Stomach smooth muscle (tissue), 2 donors: ENCODE measurements around the gene CHAC1.

ENCODE experiments used
- H3K27ac ChIP-seq: one replicate; pipeline ENCODE4 v1.7.0; 2013; ENCODE audit warnings: mild to moderate bottlenecking, low read length, inconsistent platforms
- H3K27me3 ChIP-seq, 2 donors: one replicate each; pipeline ENCODE4 v1.7.0; 2013; ENCODE audit warnings: low read length in 2 of 2; ENCODE audit not compliant: insufficient read depth in 2 of 2, control insufficient read depth in 1 of 2
- H3K36me3 ChIP-seq, 2 donors: one replicate each; pipeline ENCODE4 v1.7.0; 2013; ENCODE audit warnings: low read length in 2 of 2; ENCODE audit not compliant: control insufficient read depth in 2 of 2, insufficient read depth in 2 of 2
- H3K4me1 ChIP-seq: one replicate; pipeline ENCODE4 v1.7.0; 2013; ENCODE audit warnings: low read length; ENCODE audit not compliant: control insufficient read depth, insufficient read depth
- H3K4me3 ChIP-seq, 2 donors: one replicate each; pipeline ENCODE4 v1.7.0; 2013; ENCODE audit warnings: low read length in 2 of 2
- H3K9ac ChIP-seq, 2 donors: one replicate each; pipeline ENCODE4 v1.7.0; 2013; ENCODE audit warnings: low read length in 2 of 2, mild to moderate bottlenecking in 1 of 2
- H3K9me3 ChIP-seq, 2 donors: one replicate each; pipeline ENCODE4 v1.7.0; 2013; ENCODE audit warnings: low read length in 2 of 2; ENCODE audit not compliant: control insufficient read depth in 2 of 2
- donor health status: healthy.
- donor health status: Pancreatic carcinoma.

The CHAC1 gene, protein sequence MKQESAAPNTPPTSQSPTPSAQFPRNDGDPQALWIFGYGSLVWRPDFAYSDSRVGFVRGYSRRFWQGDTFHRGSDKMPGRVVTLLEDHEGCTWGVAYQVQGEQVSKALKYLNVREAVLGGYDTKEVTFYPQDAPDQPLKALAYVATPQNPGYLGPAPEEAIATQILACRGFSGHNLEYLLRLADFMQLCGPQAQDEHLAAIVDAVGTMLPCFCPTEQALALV

DNA sequence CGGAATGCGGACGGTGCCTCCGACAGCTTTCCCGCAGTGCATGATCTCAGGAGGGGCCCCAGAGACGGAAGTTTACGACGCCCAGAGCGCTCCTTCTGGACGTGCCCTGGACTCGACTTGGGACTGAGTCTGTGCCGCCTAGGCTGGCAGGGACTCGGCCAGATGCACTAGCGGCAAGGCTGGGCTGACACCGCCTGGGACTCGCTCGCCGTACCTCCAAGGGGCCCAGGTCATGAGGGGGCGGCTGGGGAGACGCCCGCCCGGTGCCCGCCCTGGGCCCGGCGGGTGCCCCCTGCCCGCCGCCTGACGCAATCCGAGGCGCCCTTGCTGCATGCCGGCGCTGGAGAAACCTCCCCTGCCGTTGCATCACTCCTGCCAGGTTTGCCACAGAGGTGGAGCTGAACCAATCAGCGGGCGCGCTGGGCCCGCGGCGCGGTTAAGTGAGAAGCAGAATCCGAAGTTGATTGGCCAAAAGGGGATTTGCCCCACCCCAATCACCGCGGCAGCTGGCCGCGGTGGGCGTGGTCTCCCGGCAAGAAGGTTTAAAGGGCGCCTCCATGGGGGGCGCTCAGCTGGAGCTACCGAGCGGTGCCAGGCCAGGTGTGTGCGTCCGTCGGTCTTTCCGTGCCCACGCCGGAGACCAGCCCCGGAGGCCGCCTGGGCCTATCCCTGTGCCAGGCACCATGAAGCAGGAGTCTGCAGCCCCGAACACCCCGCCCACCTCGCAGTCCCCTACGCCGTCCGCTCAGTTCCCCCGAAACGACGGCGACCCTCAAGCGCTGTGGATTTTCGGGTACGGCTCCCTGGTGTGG, at the start of gene CHAC1:
CHAC1 (plus strand) TSS at position 571 of the 812 bp plus-strand sequence; CDS start at position 684, 113 bp downstream.
- H3K4me1 ChIP-seq, result peaks cover 42% of the 10 kb centered on the region
- peak within 1 kb of the TSS; percentile 86 to 92 for H3K4me3 ChIP-seq
- H3K36me3 ChIP-seq, result no peaks in the 10 kb centered on the region
- H3K27ac ChIP-seq, result peak within 1 kb of the TSS; percentile 78
- no peaks in the 10 kb centered on the region for H3K9me3 ChIP-seq
- H3K27me3 ChIP-seq, result peaks cover 0 to 3% of the 10 kb centered on the region in 2 donors
- peak within 1 kb of the TSS; percentile 75 to 86 for H3K9ac ChIP-seq

DNA sequence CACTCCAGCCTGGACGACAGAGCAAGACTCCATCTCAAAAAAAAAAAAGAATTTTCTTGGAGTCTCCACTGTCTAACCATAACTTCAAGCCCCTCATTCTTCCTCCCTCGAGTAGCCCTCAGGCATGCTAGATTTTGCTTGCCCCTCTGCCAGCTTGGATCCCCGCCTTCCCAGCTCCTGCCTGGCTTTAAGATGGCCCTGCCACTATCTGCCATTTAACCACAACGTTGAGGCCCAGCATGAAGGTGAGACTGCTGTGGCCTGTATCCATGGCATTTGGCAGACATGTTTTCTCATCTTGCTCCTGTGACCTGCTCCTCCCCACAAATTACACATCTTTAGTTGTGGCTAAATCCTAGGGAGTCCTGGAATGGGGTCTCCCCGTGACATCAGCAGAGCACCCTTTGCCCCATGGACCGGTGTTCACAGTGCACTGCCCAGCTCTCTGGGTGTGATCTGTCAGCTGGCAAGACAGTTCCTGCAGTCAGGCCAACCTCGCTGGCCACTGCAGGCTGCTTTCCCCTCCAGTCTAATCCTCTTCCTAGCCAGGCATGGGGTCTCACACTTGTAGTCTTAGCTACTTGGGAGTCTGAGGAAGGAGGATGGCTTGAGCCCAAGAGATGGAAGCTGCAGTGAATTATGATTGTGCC, 48.6 kb upstream of the CHAC1 start:
- H3K27me3 ChIP-seq, result no peaks in the 10 kb centered on the region
- H3K36me3 ChIP-seq, result peaks cover 19 to 34% of the 10 kb centered on the region in 2 donors
- no peak overlapping the region for H3K27ac ChIP-seq
- no peak overlapping the region for H3K4me3 ChIP-seq
- H3K9me3 ChIP-seq, result no peaks in the 10 kb centered on the region
- no peak overlapping the region for H3K9ac ChIP-seq
- peaks cover 27% of the 10 kb centered on the region for H3K4me1 ChIP-seq

DNA sequence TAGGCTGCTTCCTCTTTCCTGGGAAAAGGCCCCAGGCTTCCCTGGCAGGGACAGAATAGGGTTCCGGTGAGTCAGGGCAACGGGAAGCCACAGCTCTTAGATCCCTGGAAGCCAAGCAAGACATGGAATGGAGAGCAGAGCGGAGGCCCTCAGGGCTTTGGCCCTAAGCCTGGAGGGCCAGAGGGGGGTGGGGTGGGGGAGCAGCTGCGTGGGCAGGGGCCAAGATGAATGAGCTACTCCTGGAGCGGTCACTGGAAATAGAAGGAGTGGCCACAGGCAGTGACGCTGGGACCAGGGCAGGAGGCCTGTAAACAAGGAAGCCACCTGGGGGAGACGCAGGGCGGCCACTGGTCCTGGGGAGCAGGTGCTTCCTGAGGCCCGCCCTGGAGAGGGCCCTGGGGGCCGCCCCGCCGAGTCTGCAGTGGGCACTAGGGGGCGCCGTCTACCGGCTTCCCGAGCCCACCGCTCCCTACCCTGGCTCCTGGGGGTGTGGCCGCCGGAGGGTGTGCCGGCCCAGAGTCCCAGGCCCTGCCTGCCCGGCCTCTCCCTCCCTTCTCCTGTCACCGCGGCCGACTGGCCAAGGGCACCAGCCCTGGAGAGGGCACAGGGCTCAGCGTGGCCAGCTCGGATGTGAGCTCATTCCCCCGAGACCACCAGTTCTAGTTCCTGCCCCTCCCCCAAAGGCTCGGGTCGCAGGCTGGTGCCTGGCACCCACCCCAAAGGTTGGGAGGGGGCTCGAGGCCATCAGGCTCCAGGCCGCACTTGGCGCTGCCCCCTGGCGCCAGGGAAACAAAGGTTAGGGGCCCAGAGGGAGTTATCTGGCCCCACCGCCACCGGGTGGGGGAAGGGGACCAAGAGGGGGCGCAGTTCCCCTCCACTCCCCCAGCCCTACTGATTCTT, 46.9 kb upstream of the CHAC1 start:
- H3K4me1 ChIP-seq, result peaks cover 23% of the 10 kb centered on the region
- no peaks in the 10 kb centered on the region for H3K9me3 ChIP-seq
- H3K4me3 ChIP-seq, result peak overlapping the region; percentile 56 to 72
- peak overlapping the region; percentile 85 for H3K27ac ChIP-seq
- peak overlapping the region; percentile 70 to 72 for H3K9ac ChIP-seq
- H3K36me3 ChIP-seq, result peaks cover 6 to 19% of the 10 kb centered on the region in 2 donors
- no peaks in the 10 kb centered on the region for H3K27me3 ChIP-seq

DNA sequence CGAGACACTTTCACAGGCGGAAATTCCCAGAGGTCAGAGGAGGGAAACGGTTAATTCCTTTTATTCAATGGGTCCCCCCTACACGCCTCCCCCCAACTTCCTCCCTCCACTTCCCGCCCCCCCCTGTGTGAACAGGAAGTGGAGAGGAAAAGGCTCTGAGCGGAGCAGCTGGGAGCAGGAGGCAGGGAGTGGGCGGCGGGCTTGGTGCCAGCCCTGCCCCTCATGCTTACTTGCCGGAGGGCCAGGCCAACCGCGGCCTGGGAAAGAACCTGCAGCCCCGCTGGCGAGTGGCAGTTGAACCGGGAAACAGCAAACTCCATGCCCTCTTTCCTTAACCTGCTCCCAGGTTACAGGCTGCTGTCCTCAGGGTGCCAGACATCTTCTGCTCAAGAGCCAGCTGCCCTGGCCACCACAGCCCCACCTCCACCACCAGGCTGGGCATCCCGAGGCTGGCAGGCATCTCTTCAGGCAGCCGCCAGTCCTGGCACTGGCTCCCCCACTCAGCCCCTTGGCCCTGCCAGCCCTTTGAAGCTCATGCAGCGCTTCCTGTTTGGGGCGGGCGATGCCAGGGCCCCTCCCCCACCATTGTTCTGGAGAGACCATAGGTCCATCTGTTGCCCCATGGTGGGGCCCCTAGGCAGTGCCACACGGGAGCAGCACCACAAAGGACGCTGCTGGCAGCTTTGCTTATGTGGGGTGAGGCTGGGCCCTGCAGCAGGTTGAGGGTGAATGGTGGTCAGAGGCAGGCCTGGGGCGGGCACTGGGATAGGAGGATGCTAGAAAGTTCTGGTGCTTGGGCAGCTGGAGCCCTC, 46.1 kb upstream of the CHAC1 start:
- H3K9me3 ChIP-seq, result no peaks in the 10 kb centered on the region
- peak overlapping the region; percentile 70 to 72 for H3K9ac ChIP-seq
- peaks cover 23% of the 10 kb centered on the region for H3K4me1 ChIP-seq
- H3K36me3 ChIP-seq, result peaks cover 6 to 19% of the 10 kb centered on the region in 2 donors
- H3K27me3 ChIP-seq, result no peaks in the 10 kb centered on the region
- H3K4me3 ChIP-seq, result peak overlapping the region; percentile 56 to 72
- peak overlapping the region; percentile 85 for H3K27ac ChIP-seq

DNA sequence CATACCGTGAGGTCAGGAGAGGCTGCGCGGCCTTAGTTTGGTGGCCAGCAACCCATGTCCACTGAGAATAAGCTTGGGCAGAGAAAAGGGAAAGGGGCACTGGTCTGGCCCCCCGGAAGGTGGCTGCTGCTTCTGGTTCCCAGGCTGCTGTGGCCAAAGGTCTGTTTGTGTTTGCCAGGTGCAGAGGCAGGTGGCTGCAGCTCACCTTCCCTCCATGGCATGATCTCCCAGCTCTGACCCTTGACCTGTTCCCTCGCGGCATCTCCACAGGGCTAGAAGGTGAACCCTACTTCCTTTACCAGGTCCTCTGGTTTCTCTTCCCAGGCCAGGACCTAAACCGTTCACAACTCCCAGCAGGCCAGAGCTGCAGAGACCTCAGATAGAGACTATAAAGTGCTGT, 45.2 kb upstream of the CHAC1 start:
- Histone ChIP-seq H3K4me1 (peaks cover 23% of the 10 kb centered on the region), H3K27me3 (no peaks in the 10 kb centered on the region), H3K27ac (no peak overlapping the region), H3K4me3 (no peak overlapping the region), H3K9ac (no peak overlapping the region), H3K36me3 (peaks cover 6 to 11% of the 10 kb centered on the region in 2 donors), H3K9me3 (no peaks in the 10 kb centered on the region)

DNA sequence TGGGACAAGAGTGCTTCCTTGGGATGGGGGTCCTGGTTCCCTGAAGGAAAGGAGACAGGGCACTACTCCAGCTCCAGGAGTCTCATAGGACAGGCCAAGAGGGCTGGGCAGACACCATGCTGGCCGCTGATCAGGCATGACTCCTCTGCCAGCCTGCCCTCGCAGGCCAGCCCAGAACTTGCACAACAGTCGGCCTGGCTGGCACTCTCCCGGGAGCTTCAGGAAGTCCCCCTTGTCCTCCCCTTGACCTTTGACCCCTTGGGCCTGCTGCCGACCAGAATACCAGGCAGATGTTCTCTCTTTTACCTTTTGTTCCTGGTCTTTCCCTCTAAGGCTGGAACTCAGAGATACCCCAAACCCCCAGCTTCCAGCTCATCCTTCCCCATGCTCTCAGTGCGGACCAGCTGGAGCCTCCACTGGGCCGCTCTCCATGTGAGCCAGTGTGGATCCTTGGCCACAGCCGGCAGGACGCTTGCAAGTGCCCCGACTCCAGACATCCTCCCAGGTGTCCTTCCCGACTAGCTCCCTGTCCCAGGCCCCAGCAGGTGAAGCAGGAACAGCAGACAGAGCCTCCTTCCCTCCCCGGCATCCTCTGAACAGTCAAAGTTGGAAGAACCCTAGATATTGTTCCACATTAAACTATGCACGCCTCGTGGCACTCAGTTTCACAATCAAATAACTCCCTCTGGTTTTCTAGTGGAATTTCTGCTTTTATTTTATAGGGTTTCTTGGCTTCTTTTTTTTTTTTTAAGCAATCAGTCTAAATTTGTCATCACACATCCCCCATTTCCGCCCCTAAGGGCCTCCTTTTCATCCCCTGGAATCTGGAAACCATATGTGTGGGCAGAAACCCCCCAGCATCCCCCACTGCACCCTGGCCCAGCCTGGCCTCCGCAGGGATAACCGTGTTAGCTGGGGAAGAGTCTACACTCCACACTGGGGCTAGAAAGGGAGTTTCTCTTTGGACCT, 43.3 kb upstream of the CHAC1 start:
- Histone ChIP-seq H3K9me3 (no peaks in the 10 kb centered on the region), H3K27ac (no peak overlapping the region), H3K9ac (no peak overlapping the region), H3K4me3 (no peak overlapping the region), H3K27me3 (no peaks in the 10 kb centered on the region), H3K4me1 (peaks cover 18% of the 10 kb centered on the region), H3K36me3 (no peaks in the 10 kb centered on the region)

DNA sequence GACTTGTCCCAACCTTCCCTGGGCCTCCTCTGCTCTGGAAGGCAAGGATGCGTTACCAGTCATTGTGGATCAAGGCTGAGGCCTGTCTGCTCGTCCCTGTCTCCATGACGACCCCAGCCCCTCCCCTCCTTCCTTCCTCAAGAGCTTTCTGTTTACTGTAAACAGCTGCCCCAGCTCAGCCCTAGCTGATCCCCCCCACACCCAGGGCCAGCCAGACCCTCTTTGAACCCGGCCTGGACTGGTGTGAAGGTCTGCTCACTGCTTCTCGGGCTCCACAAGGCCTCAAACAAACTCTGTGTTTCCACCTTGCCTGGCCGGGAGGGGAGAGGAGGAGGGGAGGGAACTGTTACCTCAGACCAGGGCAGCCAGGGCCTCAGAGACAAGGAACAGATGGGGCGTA, 42.1 kb upstream of the CHAC1 start:
- Histone ChIP-seq H3K9ac (no peak overlapping the region), H3K36me3 (no peaks in the 10 kb centered on the region), H3K4me1 (peaks cover 13% of the 10 kb centered on the region), H3K9me3 (no peaks in the 10 kb centered on the region), H3K27ac (no peak overlapping the region), H3K27me3 (no peaks in the 10 kb centered on the region), H3K4me3 (no peak overlapping the region)

DNA sequence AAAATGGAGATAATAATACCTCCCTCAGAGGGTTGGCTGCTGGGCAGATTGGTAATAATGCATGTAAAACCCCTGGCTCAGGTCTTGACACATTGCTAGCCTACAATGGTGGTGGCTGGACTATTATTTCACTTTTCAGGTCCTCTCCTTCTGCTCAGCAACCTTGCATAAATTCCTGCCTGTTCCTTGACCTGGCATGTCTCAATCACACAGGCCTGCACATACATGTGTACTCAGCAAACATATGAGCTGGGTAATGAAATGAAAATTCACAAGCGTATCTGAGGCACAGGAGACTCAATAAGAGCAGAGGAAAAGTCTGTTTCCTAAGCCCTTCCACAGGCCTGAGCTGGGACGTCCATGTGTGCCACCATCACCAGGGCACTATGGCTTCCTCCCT, 41.6 kb upstream of the CHAC1 start:
- Histone ChIP-seq H3K27me3 (no peaks in the 10 kb centered on the region), H3K36me3 (no peaks in the 10 kb centered on the region), H3K4me1 (peaks cover 8% of the 10 kb centered on the region), H3K9ac (no peak overlapping the region), H3K9me3 (no peaks in the 10 kb centered on the region), H3K27ac (no peak overlapping the region), H3K4me3 (no peak overlapping the region)

DNA sequence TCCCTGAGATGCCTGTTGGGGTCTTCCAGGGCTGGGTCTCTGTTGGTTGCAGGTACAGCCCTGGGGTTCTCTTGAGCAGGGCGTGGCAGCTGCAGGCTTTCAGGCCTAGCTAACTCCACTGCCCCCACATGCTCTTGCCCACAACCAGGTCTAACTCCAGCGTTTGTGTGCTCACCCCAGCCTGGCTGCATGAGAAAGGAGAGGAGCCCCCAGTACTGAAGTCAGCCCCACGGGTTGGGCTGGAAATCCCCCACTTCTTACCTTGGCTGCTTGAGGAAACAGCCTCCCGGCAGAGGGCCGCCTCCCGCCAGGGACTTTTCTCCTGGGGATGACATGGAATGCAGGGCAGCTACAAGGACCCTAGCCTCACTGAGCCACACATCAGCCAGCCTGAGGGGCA, 40.8 kb upstream of the CHAC1 start:
- Histone ChIP-seq H3K4me3 (no peak overlapping the region), H3K4me1 (peaks cover under 1% of the 10 kb centered on the region), H3K36me3 (no peaks in the 10 kb centered on the region), H3K27me3 (no peaks in the 10 kb centered on the region), H3K9me3 (no peaks in the 10 kb centered on the region), H3K27ac (no peak overlapping the region), H3K9ac (no peak overlapping the region)
